GM23248 (cell line): Measurements from ENCODE around the gene STX2. TPM values are rescaled to one million over a fixed set of nuclear protein-coding genes. Genes with fewer than 3 reads are reported as not detected.

Experiments
- DNase-seq: peaks from one replicate; pipeline ENCODE4 v3.0.0-alpha.2; 2015
- H2AFZ ChIP-seq: fragments of 200-600 bp; sonication (generic); 2 replicates; pipeline ENCODE4 v1.6.1; 2016; ENCODE audit warnings: antibody characterized with exemption
- H3F3A ChIP-seq: fragments of 200-600 bp; sonication (generic); 2 replicates; pipeline ENCODE4 v1.6.1; 2016; ENCODE audit warnings: mild to moderate bottlenecking, antibody characterized with exemption, mixed run types; ENCODE audit not compliant: insufficient read depth
- H3K27ac ChIP-seq: fragments of 200-600 bp; sonication (generic); 2 replicates; pipeline ENCODE4 v1.5.1; 2016; ENCODE audit warnings: mild to moderate bottlenecking
- H3K27me3 ChIP-seq: fragments of 200-600 bp; sonication (generic); replicated peaks from 2 replicates; pipeline ENCODE4 v1.6.1; 2016; ENCODE audit warnings: mild to moderate bottlenecking; ENCODE audit not compliant: insufficient read depth
- H3K36me3 ChIP-seq: fragments of 200-600 bp; sonication (generic); 2 replicates; pipeline ENCODE4 v1.6.1; 2016; ENCODE audit warnings: low read depth, mild to moderate bottlenecking
- H3K4me1 ChIP-seq: fragments of 200-600 bp; sonication (generic); 2 replicates; pipeline ENCODE4 v1.6.1; 2016; ENCODE audit warnings: mild to moderate bottlenecking; ENCODE audit not compliant: insufficient read depth
- H3K4me2 ChIP-seq: fragments of 200-600 bp; sonication (generic); one replicate; pipeline ENCODE4 v1.6.1; 2016; ENCODE audit warnings: mild to moderate bottlenecking; ENCODE audit not compliant: unreplicated experiment
- H3K4me3 ChIP-seq: fragments of 200-600 bp; sonication (generic); 2 replicates; pipeline ENCODE4 v1.5.1; 2016; ENCODE audit warnings: mild to moderate bottlenecking
- H3K79me2 ChIP-seq: fragments of 200-600 bp; sonication (generic); 2 replicates; pipeline ENCODE4 v1.6.1; 2016; ENCODE audit warnings: mild to moderate bottlenecking; ENCODE audit not compliant: insufficient read depth
- H3K9ac ChIP-seq: fragments of 200-600 bp; sonication (generic); 2 replicates; pipeline ENCODE4 v1.6.1; 2016; ENCODE audit warnings: mild to moderate bottlenecking
- H3K9me2 ChIP-seq: fragments of 200-600 bp; sonication (generic); 2 replicates; pipeline ENCODE4 v1.6.1; 2016; ENCODE audit warnings: mixed run types, mild to moderate bottlenecking, moderate library complexity; ENCODE audit not compliant: insufficient read depth
- H3K9me3 ChIP-seq: fragments of 200-600 bp; sonication (generic); one replicate; pipeline ENCODE4 v1.6.1; 2017; ENCODE audit warnings: low read depth
- H4K20me1 ChIP-seq: fragments of 200-600 bp; sonication (generic); 2 replicates; pipeline ENCODE4 v1.6.0; 2016; ENCODE audit not compliant: insufficient read depth
- EZH2 ChIP-seq: fragments of 200-600 bp; sonication (generic); IDR thresholded peaks from 2 replicates; pipeline ENCODE4 v1.6.1; 2018; ENCODE audit warnings: antibody characterized with exemption, mild to moderate bottlenecking; ENCODE audit not compliant: insufficient read depth, poor library complexity, severe bottlenecking
- EZH2phosphoT487 ChIP-seq: fragments of 200-600 bp; sonication (generic); IDR thresholded peaks from 2 replicates; pipeline ENCODE4 v1.6.1; 2018; ENCODE audit warnings: antibody characterized with exemption, moderate library complexity, mild to moderate bottlenecking, low read depth; ENCODE audit not compliant: insufficient read depth
- WGBS, 2 experiments: methylation state at CpG; one replicate each; pipeline ENCODE4 v1.1.6; 2015 to 2017; ENCODE audit warnings: low lambda C conversion rate in 2 of 2, low coverage in 1 of 2; ENCODE audit errors: missing lambda C conversion rate in 2 of 2; 5-methylcytosine and 5-hydroxymethylcytosine counted together
- in situ Hi-C: fragments of 300-500 bp; cut with MboI; formaldehyde crosslinking; loops from 2 replicates; pipeline ENCODE4 v1.15.0; 2020
- polyA plus RNA-seq: library from polyadenylated mRNA; unstranded; fragments of >200 nt; fragmentation: Nextera tagmentation; extraction: Ambion mirVana; gene quantifications from 2 replicates; pipeline ENCODE4 v1.2.1, GENCODE V29; 2016
- total RNA-seq: library from RNA; depleted of rRNA; stranded (reverse); fragments of >200 nt; shearing (Covaris generic); gene quantifications from 2 replicates; pipeline ENCODE4 v1.2.3, GENCODE V29; 2014

The STX2 gene
- total and polyA plus RNA-seq, 2 experiments from 2014 or later, result 30.1 to 45.5 TPM

- 0 out of 2 replicates have a peak, but pooled peaks cover 14% of the 10 kb centered on the region for H3F3A ChIP-seq
- no peaks in the 10 kb centered on the region for H3K36me3 ChIP-seq
- H3K9me2 ChIP-seq, result no peaks in the 10 kb centered on the region
- no peak for TF ChIP-seq EZH2phosphoT487
- TF ChIP-seq EZH2, result no peak
- H3K79me2 ChIP-seq, result no peaks in the 10 kb centered on the region
- WGBS, 2 experiments, result 18 to 21% methylated on average over 7 of the region's 7 CpGs
- no peaks in the 10 kb centered on the region for H3K27me3 ChIP-seq
- no peak overlapping the region for H3K9ac ChIP-seq
- DNase-seq, result peak; percentile 69
- H2AFZ ChIP-seq, result peak overlapping the region; percentile 20; the same call in 1 of the 2 replicates
- no peak overlapping the region for H3K4me2 ChIP-seq
- no peaks in the 10 kb centered on the region for H3K9me3 ChIP-seq
- H4K20me1 ChIP-seq, result no peaks in the 10 kb centered on the region
- peaks cover 17% of the 10 kb centered on the region for H3K4me1 ChIP-seq
- in situ Hi-C loops, result no loop called here
- no peak overlapping the region for H3K4me3 ChIP-seq
- peak overlapping the region; percentile 25 for H3K27ac ChIP-seq
Observed at GRCh38 chr12:130847112-130847511, 8.1 kb upstream of the STX2 start.

- no peaks in the 10 kb centered on the region for H3K9me3 ChIP-seq
- in situ Hi-C loops, result no loop called here
- H4K20me1 ChIP-seq, result no peaks in the 10 kb centered on the region
- no peak overlapping the region for H3K9ac ChIP-seq
- no peak overlapping the region for H3K4me3 ChIP-seq
- DNase-seq, result peak; percentile 65
- TF ChIP-seq EZH2 (no peak), EZH2phosphoT487 (no peak)
- H3K27me3 ChIP-seq, result no peaks in the 10 kb centered on the region
- H2AFZ ChIP-seq, result no peak overlapping the region
- no peaks in the 10 kb centered on the region for H3K36me3 ChIP-seq
- peaks cover 17% of the 10 kb centered on the region for H3K4me1 ChIP-seq
- no peak overlapping the region for H3K4me2 ChIP-seq
- 0 out of 2 replicates have a peak overlapping the region, but pooled peaks have one; percentile 25 for H3K27ac ChIP-seq
- no peaks in the 10 kb centered on the region for H3K9me2 ChIP-seq
- H3K79me2 ChIP-seq, result no peaks in the 10 kb centered on the region
- 0 out of 2 replicates have a peak, but pooled peaks cover 14% of the 10 kb centered on the region for H3F3A ChIP-seq
Observed at GRCh38 chr12:130846369-130846768, 7.3 kb upstream of the STX2 start.

- 72 to 76% methylated on average over 11 of the region's 11 CpGs for WGBS, 2 experiments
- Histone ChIP-seq H2AFZ (peak overlapping the region; percentile 94), H3K9ac (peak overlapping the region; percentile 63; the same call in 1 of the 2 replicates), H3K9me2 (no peaks in the 10 kb centered on the region), H3F3A (no peaks in the 10 kb centered on the region), H3K79me2 (peaks cover 39% of the 10 kb centered on the region), H3K4me3 (peak overlapping the region; percentile 90), H3K4me2 (peak overlapping the region; percentile 83), H3K27me3 (no peaks in the 10 kb centered on the region), H3K9me3 (no peaks in the 10 kb centered on the region), H3K27ac (peak overlapping the region; percentile 36; the same call in 1 of the 2 replicates), H3K4me1 (peaks cover 6% of the 10 kb centered on the region; the same call in 1 of the 2 replicates), H4K20me1 (no peaks in the 10 kb centered on the region), H3K36me3 (no peaks in the 10 kb centered on the region)
- no peak for TF ChIP-seq EZH2phosphoT487
- no peak for TF ChIP-seq EZH2
- in situ Hi-C loops, result no loop called here
- no peak for DNase-seq
Observed at GRCh38 chr12:130839770-130840404, 837 bp upstream of the STX2 start.

GRCh38 chr12:130838284-130838950 lies 633 bp downstream of the STX2 start:
- Histone ChIP-seq H3K9me3 (no peaks in the 10 kb centered on the region), H3K4me2 (peak overlapping the region; percentile 87), H3K27ac (0 out of 2 replicates have a peak overlapping the region, but pooled peaks have one; percentile 3), H3K4me1 (peaks cover 7% of the 10 kb centered on the region; the same call in 1 of the 2 replicates), H2AFZ (peak overlapping the region; percentile 74), H3K36me3 (no peaks in the 10 kb centered on the region), H3K4me3 (peak overlapping the region; percentile 90), H3F3A (0 out of 2 replicates have a peak, but pooled peaks cover 4% of the 10 kb centered on the region), H3K9me2 (no peaks in the 10 kb centered on the region), H3K27me3 (no peaks in the 10 kb centered on the region), H3K79me2 (peaks cover 54% of the 10 kb centered on the region), H3K9ac (peak overlapping the region; percentile 81), H4K20me1 (no peaks in the 10 kb centered on the region)
- peak; percentile 64 for DNase-seq
- no peak for TF ChIP-seq EZH2
- no peak for TF ChIP-seq EZH2phosphoT487
- in situ Hi-C loops, result no loop called here
- 5 to 7% methylated on average over 17 to 34 of the region's 38 CpGs for WGBS, 2 experiments
